ENCODE data around the gene CARS1.
"Not testable (repeated sequence)": the region's sequence is repeated elsewhere in the genome, so short reads cannot be mapped to it uniquely, and the experiment has no call there.

The CARS1 gene

GRCh38 chr11:3089236-3090061, 32.2 kb upstream of the CARS1 start:
- no peak for DNase-seq

GRCh38 chr11:3088806-3089205, 31.6 kb upstream of the CARS1 start:
- DNase-seq: no peak

- no peak for DNase-seq
Measured at GRCh38 chr11:3087821-3088800, 30.9 kb upstream of the CARS1 start.

- DNase-seq: no peak
Measured at GRCh38 chr11:3087373-3087772, 30.1 kb upstream of the CARS1 start.

- no peak for DNase-seq
Measured at GRCh38 chr11:3086671-3087150, 29.5 kb upstream of the CARS1 start.

- DNase-seq: no peak
Measured at GRCh38 chr11:3086114-3086513, 28.9 kb upstream of the CARS1 start.

GRCh38 chr11:3085052-3085451, 27.8 kb upstream of the CARS1 start:
- DNase-seq: no peak

- no peak for DNase-seq
Measured at GRCh38 chr11:3083321-3083720, 26.1 kb upstream of the CARS1 start.

- DNase-seq: no peak
Measured at GRCh38 chr11:3081386-3081751, 24.1 kb upstream of the CARS1 start.

- no peak for DNase-seq
Measured at GRCh38 chr11:3080733-3081385, 23.6 kb upstream of the CARS1 start.

- DNase-seq: no peak
Measured at GRCh38 chr11:3080104-3080503, 22.9 kb upstream of the CARS1 start.

GRCh38 chr11:3077846-3078440, 20.7 kb upstream of the CARS1 start:
- DNase-seq: no peak

GRCh38 chr11:3077189-3077836, 20.1 kb upstream of the CARS1 start:
- no peak for DNase-seq

GRCh38 chr11:3074912-3075589, 17.8 kb upstream of the CARS1 start:
- DNase-seq: no peak

GRCh38 chr11:3073029-3073435, 15.8 kb upstream of the CARS1 start:
- DNase-seq: no peak

- no peak for DNase-seq
Measured at GRCh38 chr11:3069425-3069824, 12.2 kb upstream of the CARS1 start.

GRCh38 chr11:3066308-3066707, 9.1 kb upstream of the CARS1 start:
- not testable (repeated sequence) for DNase-seq

GRCh38 chr11:3064709-3065108, 7.5 kb upstream of the CARS1 start:
- DNase-seq: not testable (repeated sequence)

GRCh38 chr11:3063876-3064275, 6.7 kb upstream of the CARS1 start:
- not testable (repeated sequence) for DNase-seq

- not testable (repeated sequence) for DNase-seq
Measured at GRCh38 chr11:3063432-3063831, 6.2 kb upstream of the CARS1 start.

- DNase-seq: no peak
Measured at GRCh38 chr11:3060436-3061025, 3.3 kb upstream of the CARS1 start.
